Endothelial cell (in vitro differentiated cells): ENCODE data around the gene FAM135A. TPM values are rescaled to one million over a fixed set of nuclear protein-coding genes. Genes with fewer than 3 reads are reported as not detected.
"Not testable (repeated sequence)": the region's sequence is repeated elsewhere in the genome, so short reads cannot be mapped to it uniquely, and the experiment has no call there.

ENCODE experiments used
- DNase-seq: peaks from one replicate; pipeline ENCODE4 v3.0.0; 2021; ENCODE audit warnings: low spot score
- H3K27ac Mint-ChIP-seq: one replicate; pipeline ENCODE4 v1.8.0; 2021; ENCODE audit warnings: mixed read lengths, inconsistent platforms; ENCODE audit not compliant: unreplicated experiment
- H3K27me3 Mint-ChIP-seq: one replicate; pipeline ENCODE4 v1.8.0; 2021; ENCODE audit warnings: mild to moderate bottlenecking, moderate library complexity, mixed read lengths, inconsistent platforms; ENCODE audit not compliant: unreplicated experiment
- H3K36me3 Mint-ChIP-seq: one replicate; pipeline ENCODE4 v1.8.0; 2021; ENCODE audit warnings: mild to moderate bottlenecking, low read depth, mixed read lengths, inconsistent platforms; ENCODE audit not compliant: unreplicated experiment
- H3K4me1 Mint-ChIP-seq: one replicate; pipeline ENCODE4 v1.8.0; 2021; ENCODE audit warnings: mild to moderate bottlenecking, mixed read lengths, inconsistent platforms; ENCODE audit not compliant: unreplicated experiment
- H3K4me3 Mint-ChIP-seq: one replicate; pipeline ENCODE4 v1.8.0; 2021; ENCODE audit warnings: mild to moderate bottlenecking, mixed read lengths, inconsistent platforms; ENCODE audit not compliant: unreplicated experiment
- H3K9me3 Mint-ChIP-seq: one replicate; pipeline ENCODE4 v1.8.0; 2021; ENCODE audit warnings: mixed read lengths, inconsistent platforms; ENCODE audit not compliant: unreplicated experiment
- CTCF ChIP-seq: fragments of 200-600 bp; sonication (generic); IDR thresholded peaks from one replicate; pipeline ENCODE4 v1.5.0; 2021; ENCODE audit warnings: antibody characterized with exemption; ENCODE audit not compliant: unreplicated experiment
- total RNA-seq: library from RNA; stranded (reverse); fragmentation: NEBNext Ultra II Directional; extraction: Animal tissue kit (Norgen Biotek cat#: 25700); gene quantifications from one replicate; pipeline ENCODE4 v1.2.1, GENCODE V29; 2021; ENCODE audit not compliant: unreplicated experiment

Gene FAM135A
- total RNA-seq, 1 donor from 2014 or later = 31.2 TPM

DNA sequence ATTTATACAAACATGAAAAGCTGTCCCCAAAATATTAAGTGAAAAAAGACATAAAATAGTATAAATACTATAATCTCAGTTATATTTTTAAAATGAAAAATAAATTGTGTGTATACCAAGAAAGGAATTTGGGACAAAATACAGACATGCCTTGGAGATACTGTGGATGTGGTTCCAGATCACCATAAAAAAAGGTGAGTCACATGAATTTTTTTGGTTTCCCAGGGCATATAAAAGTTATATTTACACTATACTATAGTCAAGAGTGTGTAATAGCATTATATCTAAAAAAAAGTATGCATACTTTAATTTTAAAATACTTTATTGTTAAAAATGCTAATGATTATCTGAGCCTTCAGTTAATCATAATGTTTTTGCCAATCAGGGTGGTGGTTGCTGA, 136.0 kb downstream of the FAM135A start:
- no peaks in the 10 kb centered on the region for H3K4me1 Mint-ChIP-seq
- H3K27me3 Mint-ChIP-seq = no peaks in the 10 kb centered on the region
- no peak overlapping the region for H3K27ac Mint-ChIP-seq
- DNase-seq = no peak
- TF ChIP-seq CTCF = no peak
- H3K9me3 Mint-ChIP-seq = no peaks in the 10 kb centered on the region
- H3K36me3 Mint-ChIP-seq = no peaks in the 10 kb centered on the region
- no peak overlapping the region for H3K4me3 Mint-ChIP-seq

DNA sequence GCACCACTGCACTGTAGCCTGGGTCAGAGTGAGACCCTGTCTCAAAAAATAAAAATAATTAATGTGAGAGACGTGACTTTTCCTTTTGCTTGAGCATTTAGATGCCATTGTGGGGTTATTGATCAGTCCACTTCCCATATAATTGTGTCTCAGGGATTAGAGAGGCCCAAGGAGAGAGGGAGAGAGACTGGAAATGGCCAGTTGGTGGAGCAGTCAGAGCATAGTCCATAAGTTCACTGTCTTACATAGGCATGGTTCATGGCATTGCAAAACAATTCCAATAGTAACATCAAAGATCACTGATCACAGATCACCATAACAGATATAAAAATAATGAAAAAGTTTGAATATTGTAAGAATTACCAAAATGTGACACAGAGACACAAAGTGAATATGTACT, 138.3 kb downstream of the FAM135A start:
- DNase-seq = no peak
- TF ChIP-seq CTCF = no peak
- no peaks in the 10 kb centered on the region for H3K4me1 Mint-ChIP-seq

GRCh38 chr6:70552286-70552940, 139.1 kb downstream of the FAM135A start:
- H3K9me3 Mint-ChIP-seq, DNase-seq, H3K27ac Mint-ChIP-seq, H3K36me3 Mint-ChIP-seq, H3K4me1 Mint-ChIP-seq, H3K27me3 Mint-ChIP-seq, H3K4me3 Mint-ChIP-seq: not testable (repeated sequence)

More for the DNA sequence above, 138.3 kb downstream of the FAM135A start:
- Mint-ChIP-seq H3K36me3 (no peaks in the 10 kb centered on the region), H3K4me3 (no peak overlapping the region), H3K27me3 (no peaks in the 10 kb centered on the region), H3K9me3 (no peaks in the 10 kb centered on the region), H3K27ac (no peak overlapping the region)

- Mint-ChIP-seq H3K4me3 (no peak overlapping the region), H3K27ac (no peak overlapping the region), H3K4me1 (no peaks in the 10 kb centered on the region), H3K27me3 (no peaks in the 10 kb centered on the region), H3K36me3 (no peaks in the 10 kb centered on the region), H3K9me3 (no peaks in the 10 kb centered on the region)
- DNase-seq = no peak
- TF ChIP-seq CTCF = no peak
Observed at GRCh38 chr6:70552974-70553373, 139.7 kb downstream of the FAM135A start.

- no peak for DNase-seq
- no peak overlapping the region for H3K27ac Mint-ChIP-seq
- H3K27me3 Mint-ChIP-seq = no peaks in the 10 kb centered on the region
- no peaks in the 10 kb centered on the region for H3K36me3 Mint-ChIP-seq
- TF ChIP-seq CTCF = no peak
- H3K9me3 Mint-ChIP-seq = no peaks in the 10 kb centered on the region
- no peaks in the 10 kb centered on the region for H3K4me1 Mint-ChIP-seq
- H3K4me3 Mint-ChIP-seq = no peak overlapping the region
Observed at GRCh38 chr6:70557998-70558397, 144.7 kb downstream of the FAM135A start.

- H3K4me1 Mint-ChIP-seq, H3K4me3 Mint-ChIP-seq, H3K9me3 Mint-ChIP-seq, H3K27ac Mint-ChIP-seq, H3K27me3 Mint-ChIP-seq, H3K36me3 Mint-ChIP-seq, DNase-seq: not testable (repeated sequence)
Observed at GRCh38 chr6:70562401-70562800, 149.1 kb downstream of the FAM135A start.
